HG03108 (cell line): ENCODE measurements around the gene TNIP3.
"Not testable (repeated sequence)": the region's sequence is repeated elsewhere in the genome, so short reads cannot be mapped to it uniquely, and the experiment has no call there.

Source experiments
- ATAC-seq: cut with Tn5 transposase; IDR thresholded peaks from one replicate; pipeline ENCODE4 v1.9.1; 2021; ENCODE audit warnings: moderate library complexity; ENCODE audit not compliant: unreplicated experiment

The TNIP3 gene

DNA sequence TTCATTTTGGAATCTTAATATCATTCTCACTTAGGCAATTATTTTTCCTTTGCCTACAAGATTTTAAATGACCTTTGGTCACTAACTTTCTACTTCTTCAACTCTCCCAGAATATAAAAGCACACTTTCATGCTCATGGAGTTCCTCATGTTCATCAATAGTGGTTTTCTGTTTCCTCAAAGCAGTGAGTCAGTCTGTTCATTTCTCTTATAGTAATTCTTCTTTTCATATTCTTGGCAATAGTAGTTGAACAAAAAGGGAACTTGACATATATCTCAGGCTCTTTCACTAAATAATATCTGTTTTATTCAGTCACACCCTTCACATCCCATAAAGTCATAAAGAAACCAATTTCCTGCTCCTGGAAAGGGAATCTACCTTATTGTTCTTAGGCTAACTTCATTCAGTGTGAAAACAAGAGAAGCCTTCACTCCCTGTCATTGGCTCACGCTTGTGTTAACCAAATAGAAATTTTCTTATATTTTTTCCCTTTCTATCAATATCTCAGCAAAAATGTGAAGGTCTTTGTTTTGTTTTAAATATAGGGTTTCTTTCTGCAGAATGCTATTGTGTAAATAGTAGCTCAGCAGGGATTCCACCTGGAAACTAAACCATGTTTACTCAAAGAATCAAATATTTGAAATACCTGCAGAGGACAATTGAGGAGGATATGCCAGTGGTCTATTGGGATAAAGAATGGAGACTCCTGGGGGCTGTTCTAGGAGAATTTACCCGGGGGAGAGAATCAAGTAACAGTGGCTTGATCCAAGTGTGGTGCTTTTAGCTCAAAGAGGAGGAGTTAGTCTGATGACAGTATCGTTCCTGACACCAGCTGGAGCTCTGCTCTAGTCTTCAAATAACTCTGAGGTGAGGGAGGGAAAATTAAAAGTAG is 13.4 kb upstream of the TNIP3 start:
- ATAC-seq = no peak

DNA sequence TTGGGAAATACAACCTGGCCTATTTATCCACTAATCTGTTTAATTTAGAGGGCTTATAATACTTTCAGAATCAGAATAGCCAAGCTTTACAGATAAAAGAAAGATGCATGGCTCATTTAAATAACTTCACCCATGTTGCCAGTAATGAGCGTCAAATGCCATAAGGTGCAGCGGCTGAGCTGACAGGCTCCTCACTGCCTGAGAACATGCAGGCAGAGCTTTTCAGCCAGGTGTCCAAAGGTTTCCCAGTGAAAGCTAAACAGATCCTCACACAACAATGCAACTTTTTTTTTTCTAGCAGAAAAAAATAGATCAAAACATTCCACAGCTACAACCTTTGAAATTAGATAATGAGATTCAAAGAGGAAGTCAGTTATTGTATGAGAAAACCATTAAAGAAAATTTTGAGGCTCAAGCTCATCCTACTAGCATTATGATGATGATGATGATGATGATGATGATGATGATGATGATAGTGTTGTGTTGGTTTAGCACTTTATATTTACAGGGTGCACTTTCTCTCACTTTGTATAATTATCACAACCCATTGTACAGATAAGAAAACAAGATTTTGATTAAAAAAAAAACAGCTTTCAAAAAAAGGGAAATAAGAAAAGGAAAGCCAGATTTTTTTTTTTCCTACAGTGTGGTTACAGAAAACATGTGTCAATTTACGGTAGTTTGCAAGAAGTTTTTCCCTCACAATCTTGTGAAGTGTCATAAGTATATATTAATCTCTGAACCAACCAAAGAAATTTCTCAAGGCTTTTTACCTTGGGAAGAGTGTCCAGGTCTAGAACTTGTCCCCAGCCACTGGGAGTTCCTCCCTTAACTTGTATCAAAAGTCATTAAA is 12.2 kb upstream of the TNIP3 start:
- no peak for ATAC-seq

DNA sequence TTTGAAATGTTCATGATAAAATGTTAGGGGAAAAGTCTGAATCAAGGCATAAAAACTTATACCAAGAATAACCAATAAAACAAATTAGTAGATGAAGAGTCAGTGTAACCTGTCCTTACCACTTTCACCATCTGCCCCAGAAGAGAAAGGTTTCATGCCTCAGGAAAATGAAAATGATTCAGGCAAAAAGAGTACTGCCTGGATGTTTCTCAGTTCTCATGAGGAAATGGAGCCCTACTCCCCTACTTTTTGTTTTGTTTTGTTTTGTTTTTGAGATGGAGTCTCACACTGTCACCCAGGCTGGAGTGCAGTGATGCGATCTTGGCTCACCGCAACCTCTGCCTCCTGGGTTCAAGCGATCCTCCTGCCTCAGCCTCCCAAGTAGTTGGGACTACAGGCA is 7.4 kb upstream of the TNIP3 start:
- ATAC-seq = not testable (repeated sequence)

DNA sequence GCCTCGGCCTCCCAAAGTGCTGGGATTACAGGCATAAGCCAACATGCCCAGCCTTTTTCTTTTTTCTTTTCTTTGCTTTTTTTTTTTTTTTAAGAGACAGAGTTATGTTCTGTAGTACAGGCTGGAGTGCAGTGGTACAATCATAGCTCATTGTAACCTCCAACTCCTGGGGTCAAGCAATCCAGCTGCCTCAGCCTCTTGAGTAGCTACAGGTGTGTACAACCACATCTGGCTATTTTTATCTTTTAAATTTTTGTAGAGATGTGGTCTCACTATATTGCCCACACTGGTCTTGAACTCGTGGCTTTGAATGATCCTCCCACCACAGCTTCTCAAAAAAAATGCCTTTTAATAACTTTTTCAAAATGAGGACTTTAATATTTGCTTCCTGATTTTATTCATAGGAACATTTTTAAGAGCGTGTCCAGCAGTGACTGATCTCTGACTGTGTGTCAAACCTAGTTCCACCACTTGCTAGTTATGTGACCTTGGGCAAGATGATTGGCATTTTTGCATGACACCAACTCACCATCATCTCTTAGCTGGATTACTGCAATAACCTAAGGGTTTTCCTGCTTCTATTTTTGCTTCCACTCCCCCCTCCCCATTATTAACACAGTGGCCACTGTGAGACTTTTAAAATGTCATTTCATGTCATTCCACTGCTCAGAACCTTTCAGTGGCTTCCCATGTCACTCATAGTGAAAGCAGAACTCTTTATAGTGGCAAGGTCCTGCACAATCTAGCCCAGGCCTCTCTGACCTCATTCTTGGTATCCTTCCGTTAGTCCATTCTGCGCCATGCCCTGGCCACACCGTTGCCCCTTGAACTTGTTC is 4.5 kb upstream of the TNIP3 start:
- ATAC-seq = peak; percentile 94

DNA sequence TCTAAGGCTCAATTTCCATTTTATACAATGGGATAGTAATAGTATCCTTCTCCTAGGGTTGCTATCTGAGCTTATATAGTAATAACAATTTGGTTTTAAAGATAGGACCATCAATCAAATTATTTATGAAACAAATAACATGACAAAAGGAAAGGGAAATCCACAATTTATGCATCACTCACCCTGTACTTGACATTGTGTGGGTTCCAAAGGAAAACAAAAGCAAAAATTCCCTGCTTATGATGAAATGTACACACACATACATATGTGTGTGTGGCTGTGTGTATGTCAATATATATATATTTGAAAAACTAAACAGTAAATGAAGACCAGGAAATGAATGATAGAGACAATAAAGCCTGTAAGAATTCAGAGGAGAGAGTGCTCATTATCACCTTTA is 2.9 kb upstream of the TNIP3 start:
- ATAC-seq = no peak

DNA sequence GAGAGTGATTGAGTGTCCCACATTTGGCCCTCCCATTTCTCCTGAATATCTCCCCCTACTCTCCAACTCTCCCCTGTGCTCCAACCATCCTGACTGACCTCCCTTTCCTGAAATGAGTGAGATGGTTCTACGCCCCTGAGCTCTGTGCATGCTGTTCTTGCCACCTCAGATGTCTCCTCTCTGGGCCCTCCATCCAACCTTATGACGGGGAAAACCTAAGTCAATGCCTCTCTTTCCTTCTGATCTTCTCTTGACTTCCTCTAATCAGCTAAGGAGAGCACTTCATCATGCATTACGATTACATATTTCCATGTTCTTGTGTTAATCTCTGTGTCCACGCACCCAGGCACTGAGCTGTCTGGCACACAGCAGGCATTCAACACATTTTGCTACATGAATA is 1.1 kb upstream of the TNIP3 start:
- no peak for ATAC-seq

DNA sequence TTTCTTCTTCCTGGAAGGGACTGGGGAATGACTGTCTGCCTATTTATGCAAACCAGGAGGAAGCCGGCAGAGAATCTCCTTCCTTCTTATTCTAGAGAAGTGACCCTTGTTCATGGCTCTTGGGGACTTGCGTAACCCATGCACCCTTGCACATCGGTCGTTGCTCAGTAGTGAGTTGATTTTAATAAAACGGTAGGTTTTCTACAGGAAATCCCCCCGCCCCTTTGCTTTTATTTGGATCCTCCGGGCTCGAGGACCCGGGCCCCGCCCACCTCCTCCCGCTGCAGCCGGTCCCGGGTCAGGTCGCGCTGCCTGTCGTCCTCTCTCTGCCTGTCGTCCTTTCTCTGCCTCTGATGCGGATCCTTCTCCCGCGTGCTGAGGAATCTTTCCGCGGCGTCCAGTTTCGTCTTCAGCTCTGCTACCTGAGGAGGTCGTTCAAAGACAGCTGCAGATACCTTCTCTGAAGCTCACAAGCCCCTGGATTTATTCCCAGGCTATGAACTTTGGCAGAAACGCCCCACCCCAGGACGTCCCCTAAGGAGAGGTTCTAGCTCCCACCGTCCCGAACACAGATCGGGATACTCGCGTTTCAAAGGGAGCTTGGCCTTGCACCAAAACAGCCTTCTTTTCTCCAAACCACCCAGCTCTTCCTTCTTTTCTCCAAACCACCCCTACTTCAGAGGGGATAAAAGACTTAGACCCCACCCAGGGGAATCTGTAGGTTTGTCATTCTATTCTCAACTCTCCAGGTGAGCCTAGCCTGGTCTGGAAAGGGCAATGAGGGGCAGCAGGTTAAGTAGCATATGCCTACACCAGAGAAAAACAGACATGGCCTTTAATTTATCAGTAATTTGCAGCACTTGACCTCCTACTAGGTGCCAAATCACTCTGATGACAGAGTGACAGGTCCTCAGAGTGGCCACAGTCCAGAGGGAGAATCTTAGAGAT is 7.0 kb downstream of the TNIP3 start:
- ATAC-seq = no peak

DNA sequence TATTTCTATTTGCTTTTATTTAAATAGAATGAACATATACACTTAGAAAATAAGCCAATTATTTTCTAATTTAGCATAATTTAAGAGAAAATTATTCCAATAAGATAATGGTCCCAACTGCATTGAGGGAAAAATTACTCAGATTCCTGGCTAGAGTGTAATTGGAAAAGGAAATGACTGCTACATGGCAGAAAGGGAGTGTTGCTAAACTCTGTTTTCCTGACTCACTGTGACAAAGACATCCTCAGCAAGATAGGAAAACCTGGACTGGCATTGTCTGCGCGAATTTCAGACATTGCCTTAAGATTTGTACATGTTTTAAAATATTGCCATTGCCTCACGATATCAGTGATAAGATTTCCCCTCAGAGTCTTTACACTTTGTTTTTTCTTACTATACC is 8.2 kb downstream of the TNIP3 start:
- no peak for ATAC-seq

DNA sequence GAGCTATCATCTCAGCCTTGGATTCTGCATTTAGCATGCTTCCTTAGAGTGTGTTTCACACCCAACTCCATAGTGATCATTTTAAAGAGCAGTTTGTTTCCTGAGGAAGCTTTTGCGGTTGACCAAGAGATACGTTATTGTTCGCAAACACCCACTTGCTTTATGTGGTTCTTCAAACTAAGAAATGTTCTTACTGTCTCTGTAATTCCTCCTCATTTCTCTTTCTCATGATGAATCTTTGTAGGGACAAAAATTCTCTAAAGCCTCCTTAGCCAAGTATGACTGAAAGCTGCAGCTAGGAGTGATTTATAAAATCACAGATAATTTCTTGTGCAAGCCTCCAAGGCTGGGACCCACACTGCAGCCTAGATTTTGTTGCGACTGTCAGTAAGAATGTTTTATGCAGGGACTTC is 10.0 kb downstream of the TNIP3 start:
- ATAC-seq = no peak

DNA sequence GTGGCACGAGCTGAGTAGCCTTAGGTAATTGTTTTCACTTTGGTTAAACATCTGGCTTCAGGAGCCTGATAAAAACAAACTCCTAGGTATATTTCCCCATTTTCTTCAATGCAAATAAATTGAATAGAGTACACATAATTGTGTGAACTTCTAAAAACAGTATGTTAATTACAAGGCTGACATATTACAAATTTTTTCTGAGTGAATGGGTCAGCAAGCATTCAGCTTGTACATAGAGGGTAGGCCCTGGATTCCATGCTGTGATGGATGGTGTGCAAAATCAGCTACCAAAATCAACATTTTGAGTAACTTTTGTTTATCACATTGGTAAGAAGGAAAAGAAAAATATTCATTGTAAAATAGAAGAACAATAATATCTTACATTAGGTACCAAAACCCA is 12.2 kb downstream of the TNIP3 start:
- ATAC-seq = no peak

DNA sequence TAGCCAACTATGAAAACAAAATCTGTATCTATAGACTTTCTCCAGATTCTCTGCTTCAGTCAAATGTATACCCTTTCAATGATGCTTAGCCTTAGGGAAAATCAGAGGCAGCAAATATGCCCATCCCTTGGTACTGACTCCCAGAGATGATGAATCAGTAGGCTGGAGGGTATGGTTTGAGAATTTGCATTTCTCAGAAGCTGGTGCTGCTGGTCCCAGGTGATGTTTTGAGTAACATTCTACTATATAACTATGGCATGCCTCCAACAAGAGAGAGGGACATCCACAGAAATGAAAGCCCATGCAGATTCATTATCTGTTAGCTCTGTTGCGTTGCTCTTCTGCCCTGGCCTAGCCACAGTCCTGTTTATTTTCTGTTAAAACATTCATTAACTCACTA is 13.6 kb downstream of the TNIP3 start:
- ATAC-seq = no peak

DNA sequence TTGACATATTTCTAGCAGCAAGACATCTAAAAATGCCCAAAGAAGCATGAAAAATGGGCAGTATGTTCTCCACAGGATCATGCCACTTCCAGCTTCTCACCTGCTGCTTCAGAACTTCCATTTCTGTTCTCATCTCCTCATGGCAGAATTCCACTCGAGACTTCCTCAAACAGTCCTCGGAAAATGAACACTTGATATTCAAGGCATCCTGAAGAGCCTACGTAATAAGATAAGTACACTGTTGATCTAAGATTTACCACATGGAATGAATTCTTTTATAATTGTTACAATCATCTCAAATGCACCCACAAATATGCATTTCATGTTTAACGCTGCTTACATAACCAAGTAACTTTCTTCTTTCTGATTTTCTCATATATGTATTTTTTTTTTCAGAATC is 14.1 kb downstream of the TNIP3 start:
- no peak for ATAC-seq

DNA sequence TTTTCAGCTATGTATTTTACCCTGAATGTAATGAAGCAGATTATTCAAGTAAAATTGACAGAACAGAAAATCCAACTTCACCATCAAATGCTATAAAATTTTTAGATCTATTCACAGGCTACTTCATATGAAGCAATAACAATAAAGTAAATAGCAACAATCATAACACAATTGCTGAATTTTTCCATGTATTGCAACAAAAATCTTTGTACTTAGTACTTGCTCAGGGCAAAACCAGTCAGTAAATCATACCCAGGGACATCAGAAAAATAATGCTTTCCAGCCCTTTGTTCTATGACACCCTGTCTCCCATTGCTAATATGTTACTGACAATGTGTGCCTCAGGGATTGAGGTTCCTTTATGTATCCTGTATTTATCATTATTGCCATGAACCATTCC is 15.5 kb downstream of the TNIP3 start:
- no peak for ATAC-seq

DNA sequence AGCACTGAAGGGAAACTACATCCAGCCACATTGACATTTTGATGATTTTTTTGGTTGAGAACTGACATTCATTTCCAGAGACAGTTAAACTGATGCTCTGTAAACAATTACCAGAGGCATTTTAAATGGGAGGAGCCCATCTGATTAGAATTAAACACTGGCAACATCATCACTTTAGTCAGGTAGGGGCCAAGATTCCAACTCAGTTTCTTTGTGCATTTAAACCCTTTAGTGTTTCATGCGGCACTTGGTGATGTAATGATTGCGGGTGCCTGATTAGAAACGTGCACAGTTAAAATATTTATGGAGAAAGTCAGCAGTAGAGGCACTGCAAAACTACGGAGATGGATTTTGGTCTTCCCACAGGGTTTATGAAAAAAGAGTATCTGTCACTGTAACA is 16.1 kb downstream of the TNIP3 start:
- no peak for ATAC-seq

DNA sequence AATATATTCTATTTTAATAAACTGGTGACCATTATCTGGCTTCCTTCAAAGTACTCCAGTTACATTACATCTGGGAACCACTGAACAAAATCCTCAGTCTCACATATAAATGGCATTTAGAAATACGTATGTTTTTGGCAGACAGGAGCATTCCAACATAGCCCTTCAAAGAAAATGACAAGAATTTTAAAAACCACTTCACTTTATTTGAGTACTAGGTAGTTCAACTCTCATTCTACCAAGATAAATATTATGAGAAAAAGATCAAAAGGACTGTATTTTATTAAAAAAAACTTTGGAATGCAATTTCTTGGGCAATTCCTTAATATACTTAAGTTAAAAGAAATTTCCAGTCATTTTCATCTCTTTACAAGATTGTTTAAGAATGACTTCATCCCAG is 17.6 kb downstream of the TNIP3 start:
- ATAC-seq = no peak

DNA sequence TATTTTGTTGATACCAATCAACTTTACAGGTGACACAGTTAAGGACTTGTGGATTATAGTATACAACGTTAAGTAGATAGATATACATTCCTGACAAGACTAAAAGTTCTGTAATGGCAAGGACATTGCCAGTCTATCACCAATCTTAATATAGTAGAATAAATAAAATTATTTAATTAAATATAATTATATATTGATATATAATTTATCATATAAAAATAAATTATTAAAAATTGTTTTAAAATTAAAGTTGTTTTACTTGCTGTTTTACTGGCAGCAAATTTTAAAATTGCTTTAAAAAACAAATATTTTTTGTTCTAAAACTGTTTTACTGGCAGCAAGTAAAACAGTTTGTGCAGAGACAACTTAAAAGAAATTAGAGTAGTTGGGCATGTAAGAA is 18.7 kb downstream of the TNIP3 start:
- ATAC-seq = no peak

DNA sequence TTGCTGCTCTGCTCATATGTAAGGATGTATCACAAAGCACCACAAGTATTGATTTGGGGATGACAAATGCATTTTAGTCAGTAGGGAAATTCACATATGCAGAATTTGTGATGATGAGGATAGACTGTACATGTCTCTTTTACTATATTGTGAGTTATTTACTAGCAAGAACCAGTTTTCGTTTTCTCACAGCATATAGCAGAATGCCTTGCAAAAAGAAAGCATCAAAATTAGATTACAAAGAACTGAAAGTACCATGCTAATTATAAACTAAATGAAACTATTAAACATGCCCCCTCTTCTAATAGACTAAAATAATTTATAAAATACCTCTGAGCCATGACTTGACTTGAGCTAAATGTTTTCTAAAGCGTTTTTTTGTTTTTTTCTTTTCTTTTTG is 20.1 kb downstream of the TNIP3 start:
- no peak for ATAC-seq

DNA sequence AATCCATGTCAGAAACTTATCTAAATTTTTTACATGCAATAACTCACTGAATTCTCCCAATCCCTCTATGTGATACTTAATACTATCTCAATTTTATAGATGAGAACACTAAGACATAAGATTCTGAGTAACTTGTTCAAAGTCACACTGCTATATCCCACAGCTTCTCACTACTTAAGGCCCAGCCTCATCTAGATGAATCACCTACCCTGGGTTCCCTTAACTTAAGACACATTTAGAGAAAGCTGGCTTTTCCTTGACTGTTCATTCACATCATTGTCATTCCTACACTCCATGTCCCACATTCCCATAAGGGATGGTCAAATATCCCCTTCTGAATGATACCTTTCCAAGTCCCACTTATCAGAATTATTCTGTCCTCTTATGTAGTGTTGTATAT is 21.0 kb downstream of the TNIP3 start:
- no peak for ATAC-seq

DNA sequence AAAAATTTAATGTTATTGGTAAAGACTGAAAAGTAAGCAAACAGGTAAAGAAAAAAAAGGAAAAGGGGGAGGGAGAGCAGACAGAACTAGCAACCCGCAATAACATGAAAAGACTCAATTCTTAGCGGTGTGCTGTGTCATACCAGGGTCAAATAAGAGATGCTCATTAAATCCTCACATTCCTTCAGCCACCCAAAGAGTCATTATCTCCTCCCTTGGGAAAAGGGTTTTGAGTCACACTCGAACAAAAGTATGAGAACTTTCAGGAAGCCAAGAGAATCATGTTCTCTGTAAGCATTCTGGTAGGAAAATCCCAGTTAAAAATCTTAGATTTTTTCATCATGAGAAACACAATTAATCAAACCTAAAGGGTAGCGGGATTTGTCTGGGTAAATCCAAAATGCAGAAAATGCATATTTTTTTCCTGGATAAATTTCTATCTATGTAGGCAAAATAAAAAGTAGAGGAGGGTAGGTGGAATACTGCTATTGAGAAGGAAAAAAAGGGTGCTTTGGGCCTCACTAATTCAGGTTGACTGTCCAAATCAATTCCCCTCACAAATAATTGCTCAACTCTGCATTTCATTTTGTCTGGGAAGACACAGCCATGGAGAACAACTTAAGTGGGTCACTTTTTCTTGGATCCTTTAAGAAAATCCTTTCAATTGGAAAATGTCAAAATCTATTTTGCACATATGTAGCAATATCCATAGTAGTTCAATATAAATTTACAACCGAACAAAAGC is 23.2 kb downstream of the TNIP3 start:
- ATAC-seq = no peak
